Hepatic stellate cell (primary cell): ENCODE results near the gene DMD.
A peak's percentile ranks its signal among the peaks of the same experiment; 100 is the strongest.

Experiments used
- DNase-seq: peaks from one replicate; pipeline ENCODE4 v3.0.0; 2011; ENCODE audit warnings: low spot score

The DMD gene

GRCh38 chrX:33041141-33041540 is 170.2 kb downstream of the DMD start:
- DNase-seq = no peak

GRCh38 chrX:33032700-33033099 is 178.6 kb downstream of the DMD start:
- no peak for DNase-seq

GRCh38 chrX:33014949-33015348 is 196.4 kb downstream of the DMD start:
- DNase-seq = no peak

- no peak for DNase-seq
Observed at GRCh38 chrX:33014086-33014485, 197.3 kb downstream of the DMD start.

GRCh38 chrX:33001107-33001506 is 210.2 kb downstream of the DMD start:
- no peak for DNase-seq

- no peak for DNase-seq
Observed at GRCh38 chrX:32998776-32999175, 212.6 kb downstream of the DMD start.

- no peak for DNase-seq
Observed at GRCh38 chrX:32995427-32995826, 215.9 kb downstream of the DMD start.

- DNase-seq = no peak
Observed at GRCh38 chrX:32987142-32987541, 224.2 kb downstream of the DMD start.

GRCh38 chrX:32985544-32985943 is 225.8 kb downstream of the DMD start:
- no peak for DNase-seq

- DNase-seq = no peak
Observed at GRCh38 chrX:32966821-32967355, 244.5 kb downstream of the DMD start.

GRCh38 chrX:32954125-32954524 is 257.2 kb downstream of the DMD start:
- no peak for DNase-seq

GRCh38 chrX:32948130-32948529 is 263.2 kb downstream of the DMD start:
- no peak for DNase-seq

GRCh38 chrX:32937043-32937442 is 274.3 kb downstream of the DMD start:
- DNase-seq = no peak

- DNase-seq = no peak
Observed at GRCh38 chrX:32933548-32933947, 277.8 kb downstream of the DMD start.

GRCh38 chrX:32929040-32929439 is 282.3 kb downstream of the DMD start:
- no peak for DNase-seq

GRCh38 chrX:32896088-32896487 is 315.3 kb downstream of the DMD start:
- no peak for DNase-seq

GRCh38 chrX:32894679-32895078 is 316.7 kb downstream of the DMD start:
- no peak for DNase-seq

GRCh38 chrX:32893751-32894150 is 317.6 kb downstream of the DMD start:
- DNase-seq = no peak

- DNase-seq = peak; percentile 6
Observed at GRCh38 chrX:32877592-32877991, 333.8 kb downstream of the DMD start.

- no peak for DNase-seq
Observed at GRCh38 chrX:32874839-32875238, 336.5 kb downstream of the DMD start.

GRCh38 chrX:32873786-32874185 is 337.6 kb downstream of the DMD start:
- no peak for DNase-seq

GRCh38 chrX:32871636-32872035 is 339.7 kb downstream of the DMD start:
- peak; percentile 2 for DNase-seq

GRCh38 chrX:32868524-32868895 is 342.8 kb downstream of the DMD start:
- DNase-seq = no peak

GRCh38 chrX:32867781-32868523 is 343.4 kb downstream of the DMD start:
- no peak for DNase-seq
